WTC11 (cell line): ENCODE data around the gene LCN12.

Source experiments
- TP53 ChIP-seq: sonication (generic); formaldehyde crosslinking; IDR thresholded peaks from 2 replicates; pipeline ENCODE4 v1.8.1; 2023; ENCODE audit warnings: mild to moderate bottlenecking, missing genetic modification reagents
- ZNF263 ChIP-seq: sonication (generic); formaldehyde crosslinking; IDR thresholded peaks from 2 replicates; pipeline ENCODE4 v1.8.1; 2022; ENCODE audit warnings: low read depth, mild to moderate bottlenecking, moderate library complexity, missing genetic modification reagents
- TF ChIP-seq, protein P1 (sequence below): sonication (generic); formaldehyde crosslinking; IDR thresholded peaks from 2 replicates; pipeline ENCODE4 v1.8.1; 2022; ENCODE audit warnings: low read depth, mild to moderate bottlenecking, moderate library complexity, missing genetic modification reagents, borderline replicate concordance

DNA sequence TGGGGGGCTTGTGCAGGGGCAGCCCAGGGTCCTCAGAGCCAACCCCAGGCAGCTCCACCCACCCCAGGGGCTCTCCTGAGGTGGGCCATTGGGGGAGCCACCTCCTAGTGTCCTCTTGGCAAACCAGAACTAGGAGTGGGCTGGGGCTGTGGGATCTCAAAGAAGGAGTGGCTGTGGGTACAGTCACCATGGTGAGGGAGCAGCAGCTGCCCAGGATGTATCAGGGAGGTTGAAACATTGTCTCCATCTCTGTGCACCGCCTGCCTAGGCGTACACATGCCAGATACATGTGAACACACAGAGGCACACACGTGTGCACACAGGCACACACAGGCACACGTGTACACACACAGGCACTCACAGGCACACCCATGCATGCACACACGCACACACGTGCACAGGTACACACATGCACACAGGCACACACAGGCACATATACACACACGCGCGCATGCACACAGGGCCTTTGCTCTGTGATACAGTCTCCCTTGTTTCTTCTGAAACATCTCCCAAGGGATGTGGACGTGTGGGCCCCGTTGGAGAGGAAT lies 10.7 kb downstream of the LCN12 start:
- TF ChIP-seq ZNF263, result no peak
- TF ChIP-seq TP53, result no peak
- TF ChIP-seq, protein P1, sequence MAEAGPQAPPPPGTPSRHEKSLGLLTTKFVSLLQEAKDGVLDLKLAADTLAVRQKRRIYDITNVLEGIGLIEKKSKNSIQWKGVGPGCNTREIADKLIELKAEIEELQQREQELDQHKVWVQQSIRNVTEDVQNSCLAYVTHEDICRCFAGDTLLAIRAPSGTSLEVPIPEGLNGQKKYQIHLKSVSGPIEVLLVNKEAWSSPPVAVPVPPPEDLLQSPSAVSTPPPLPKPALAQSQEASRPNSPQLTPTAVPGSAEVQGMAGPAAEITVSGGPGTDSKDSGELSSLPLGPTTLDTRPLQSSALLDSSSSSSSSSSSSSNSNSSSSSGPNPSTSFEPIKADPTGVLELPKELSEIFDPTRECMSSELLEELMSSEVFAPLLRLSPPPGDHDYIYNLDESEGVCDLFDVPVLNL (CRISPR knock-in tag), result no peak
